Tibial nerve (tissue), 4 donors: Measurements from ENCODE around the gene UBE2G2.

ENCODE experiments used
- EP300 ChIP-seq, 2 donors: sonication (generic); formaldehyde crosslinking; IDR thresholded peaks; one replicate each; pipeline ENCODE4 v1.6.1; 2017; ENCODE audit warnings: antibody characterized with exemption in 2 of 2, mild to moderate bottlenecking in 1 of 2
- TF ChIP-seq, protein P1 (sequence below), 5 experiments: fragments of 200-600 bp in 3 of 5; fragments of 450-650 bp in 2 of 5; sonication (generic) in 3 of 5; IDR thresholded peaks; one replicate each; pipeline ENCODE4 v1.5.1; 2016 to 2019; ENCODE audit warnings: antibody characterized with exemption in 5 of 5, mild to moderate bottlenecking in 3 of 5, moderate library complexity in 2 of 5

DNA sequence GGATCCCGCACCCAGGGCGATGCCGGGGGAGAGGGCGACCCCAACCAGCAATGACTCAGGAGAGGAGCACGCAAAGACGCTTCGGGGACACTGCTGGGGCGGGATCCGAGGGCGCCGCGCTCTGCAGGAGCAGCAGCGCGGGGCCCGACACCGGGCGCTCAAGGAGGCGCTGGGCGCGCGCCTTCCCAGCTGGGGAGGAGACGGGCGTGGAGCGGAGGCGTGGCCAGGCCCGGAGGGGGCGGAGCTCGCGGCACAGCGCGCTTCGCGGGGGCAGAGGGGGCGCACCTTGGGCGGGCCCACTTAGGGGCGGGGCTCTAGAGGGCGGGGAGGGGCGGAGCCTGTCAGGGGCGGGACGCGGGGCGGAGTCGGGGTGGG, 15.9 kb upstream of the UBE2G2 start:
- TF ChIP-seq EP300 (IDR thresholded peaks at IDR 0.05), result no peak
- TF ChIP-seq, protein P1, sequence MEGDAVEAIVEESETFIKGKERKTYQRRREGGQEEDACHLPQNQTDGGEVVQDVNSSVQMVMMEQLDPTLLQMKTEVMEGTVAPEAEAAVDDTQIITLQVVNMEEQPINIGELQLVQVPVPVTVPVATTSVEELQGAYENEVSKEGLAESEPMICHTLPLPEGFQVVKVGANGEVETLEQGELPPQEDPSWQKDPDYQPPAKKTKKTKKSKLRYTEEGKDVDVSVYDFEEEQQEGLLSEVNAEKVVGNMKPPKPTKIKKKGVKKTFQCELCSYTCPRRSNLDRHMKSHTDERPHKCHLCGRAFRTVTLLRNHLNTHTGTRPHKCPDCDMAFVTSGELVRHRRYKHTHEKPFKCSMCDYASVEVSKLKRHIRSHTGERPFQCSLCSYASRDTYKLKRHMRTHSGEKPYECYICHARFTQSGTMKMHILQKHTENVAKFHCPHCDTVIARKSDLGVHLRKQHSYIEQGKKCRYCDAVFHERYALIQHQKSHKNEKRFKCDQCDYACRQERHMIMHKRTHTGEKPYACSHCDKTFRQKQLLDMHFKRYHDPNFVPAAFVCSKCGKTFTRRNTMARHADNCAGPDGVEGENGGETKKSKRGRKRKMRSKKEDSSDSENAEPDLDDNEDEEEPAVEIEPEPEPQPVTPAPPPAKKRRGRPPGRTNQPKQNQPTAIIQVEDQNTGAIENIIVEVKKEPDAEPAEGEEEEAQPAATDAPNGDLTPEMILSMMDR (IDR thresholded peaks at IDR 0.05), result no peak
